H9 (cell line): ENCODE results near the gene MEIS2. TPM values are rescaled to one million over a fixed set of nuclear protein-coding genes. Genes with fewer than 3 reads are reported as not detected.

Experiments used
- DNase-seq: peaks from one replicate; pipeline ENCODE4 v3.0.0-alpha.2; 2017
- H2AFZ ChIP-seq: one replicate; pipeline ENCODE4 v1.6.1; 2013; ENCODE audit warnings: mild to moderate bottlenecking, low read length, control low read depth, moderate library complexity
- H2AK5ac ChIP-seq: 2 replicates; pipeline ENCODE4 v1.6.1; 2013; ENCODE audit warnings: low read length, control low read depth, mixed read lengths; ENCODE audit not compliant: insufficient read length
- H2BK120ac ChIP-seq: one replicate; pipeline ENCODE4 v1.6.1; 2013; ENCODE audit warnings: low read depth, mild to moderate bottlenecking, low read length, control low read depth, inconsistent platforms; ENCODE audit not compliant: poor library complexity, severe bottlenecking
- H2BK12ac ChIP-seq: 2 replicates; pipeline ENCODE4 v1.6.1; 2013; ENCODE audit warnings: low read length, control low read depth, mixed read lengths, low read depth; ENCODE audit not compliant: insufficient read length
- H2BK15ac ChIP-seq: 2 replicates; pipeline ENCODE4 v1.6.1; 2013; ENCODE audit warnings: low read depth, low read length, control low read depth
- H2BK20ac ChIP-seq: one replicate; pipeline ENCODE4 v1.6.1; 2013; ENCODE audit warnings: low read depth, mild to moderate bottlenecking, low read length, control low read depth, inconsistent platforms; ENCODE audit not compliant: poor library complexity, severe bottlenecking
- H2BK5ac ChIP-seq: 2 replicates; pipeline ENCODE4 v1.6.1; 2013; ENCODE audit warnings: low read length, control low read depth, mixed read lengths; ENCODE audit not compliant: insufficient read length
- H3K14ac ChIP-seq: 2 replicates; pipeline ENCODE4 v1.6.1; 2013; ENCODE audit warnings: low read length, control low read depth; ENCODE audit not compliant: insufficient read depth
- H3K18ac ChIP-seq: 2 replicates; pipeline ENCODE4 v1.6.1; 2013; ENCODE audit warnings: low read depth, mild to moderate bottlenecking, mixed read lengths, low read length, control low read depth; ENCODE audit not compliant: insufficient read length
- H3K23ac ChIP-seq: 2 replicates; pipeline ENCODE4 v1.6.1; 2013; ENCODE audit warnings: low read length, control low read depth, mixed read lengths, low read depth; ENCODE audit not compliant: insufficient read length
- H3K23me2 ChIP-seq: 2 replicates; pipeline ENCODE4 v1.6.1; 2013; ENCODE audit warnings: low read depth, mild to moderate bottlenecking, mixed read lengths, low read length, control low read depth; ENCODE audit not compliant: insufficient read length, poor library complexity, severe bottlenecking
- H3K27ac ChIP-seq: 2 replicates; pipeline ENCODE4 v1.5.1; 2013; ENCODE audit warnings: low read length, control low read depth, mixed read lengths, low read depth; ENCODE audit not compliant: insufficient read length
- H3K27me3 ChIP-seq: 2 replicates; pipeline ENCODE4 v1.6.1; 2013; ENCODE audit warnings: low read length, control low read depth, inconsistent platforms; ENCODE audit not compliant: insufficient read depth
- H3K4ac ChIP-seq: 2 replicates; pipeline ENCODE4 v1.6.1; 2013; ENCODE audit warnings: low read depth, mild to moderate bottlenecking, control low read depth, inconsistent platforms, low read length, moderate library complexity
- H3K4me1 ChIP-seq: 2 replicates; pipeline ENCODE4 v1.6.1; 2013; ENCODE audit warnings: low read length, control low read depth, inconsistent platforms; ENCODE audit not compliant: insufficient read depth
- H3K4me2 ChIP-seq: 2 replicates; pipeline ENCODE4 v1.6.1; 2013; ENCODE audit warnings: low read length, control low read depth, mixed read lengths; ENCODE audit not compliant: insufficient read length, insufficient read depth
- H3K56ac ChIP-seq: 2 replicates; pipeline ENCODE4 v1.6.1; 2013; ENCODE audit warnings: low read depth, mild to moderate bottlenecking, mixed read lengths, low read length, control low read depth; ENCODE audit not compliant: insufficient read length
- H3K79me1 ChIP-seq: 2 replicates; pipeline ENCODE4 v1.6.1; 2013; ENCODE audit warnings: low read depth, mild to moderate bottlenecking, moderate library complexity, low read length, control low read depth, inconsistent platforms; ENCODE audit not compliant: insufficient read depth, poor library complexity, severe bottlenecking
- H3K79me2 ChIP-seq: 2 replicates; pipeline ENCODE4 v1.6.1; 2013; ENCODE audit warnings: low read length, control low read depth, inconsistent platforms; ENCODE audit not compliant: insufficient read depth
- H3K9ac ChIP-seq: 2 replicates; pipeline ENCODE4 v1.6.1; 2013; ENCODE audit warnings: low read length, control low read depth, mixed read lengths; ENCODE audit not compliant: insufficient read length; ENCODE audit errors: extremely low read depth
- H3K9me3 ChIP-seq: one replicate; pipeline ENCODE4 v1.6.1; 2013; ENCODE audit warnings: low read depth, low read length, inconsistent platforms; ENCODE audit not compliant: control insufficient read depth
- H3T11ph ChIP-seq: one replicate; pipeline ENCODE4 v1.6.1; 2013; ENCODE audit warnings: mild to moderate bottlenecking, low read length, control low read depth, inconsistent platforms
- H4K20me1 ChIP-seq: one replicate; pipeline ENCODE4 v1.6.1; 2013; ENCODE audit not compliant: control insufficient read depth, insufficient read length, insufficient read depth
- H4K5ac ChIP-seq: 2 replicates; pipeline ENCODE4 v1.6.1; 2013; ENCODE audit warnings: low read depth, mild to moderate bottlenecking, mixed read lengths, low read length, control low read depth; ENCODE audit not compliant: insufficient read length
- H4K8ac ChIP-seq: replicated peaks from 2 replicates; pipeline ENCODE4 v1.6.1; 2013; ENCODE audit warnings: low read length, control low read depth, mixed read lengths, low read depth; ENCODE audit not compliant: insufficient read length
- H4K91ac ChIP-seq: 2 replicates; pipeline ENCODE4 v1.6.1; 2013; ENCODE audit warnings: low read depth, mild to moderate bottlenecking, moderate library complexity, mixed read lengths, low read length, control low read depth; ENCODE audit not compliant: insufficient read length
- H3K27ac Mint-ChIP-seq, 3 experiments: 2 replicates in 2 of 3; 3 replicates in 1 of 3; pipeline ENCODE4 v1.8.0; 2020 to 2021; ENCODE audit warnings: mixed read lengths in 3 of 3, mild to moderate bottlenecking in 1 of 3, moderate library complexity in 1 of 3
- H3K27me3 Mint-ChIP-seq: 2 replicates; pipeline ENCODE4 v1.8.0; 2021; ENCODE audit warnings: low read depth, mild to moderate bottlenecking, moderate library complexity, mixed read lengths
- H3K36me3 Mint-ChIP-seq, 3 experiments: 2 replicates in 2 of 3; 3 replicates in 1 of 3; pipeline ENCODE4 v1.8.0; 2020 to 2021; ENCODE audit warnings: low read depth in 3 of 3, mixed read lengths in 3 of 3; ENCODE audit not compliant: insufficient read depth in 1 of 3
- H3K4me1 Mint-ChIP-seq, 2 experiments: 2 replicates each; pipeline ENCODE4 v1.8.0; 2020; ENCODE audit warnings: mixed read lengths in 2 of 2
- H3K4me3 Mint-ChIP-seq, 2 experiments: 2 replicates in 1 of 2; 3 replicates in 1 of 2; pipeline ENCODE4 v1.8.0; 2020 to 2021; ENCODE audit warnings: mild to moderate bottlenecking in 2 of 2, mixed read lengths in 2 of 2, moderate library complexity in 1 of 2
- H3K9me3 Mint-ChIP-seq, 2 experiments: 2 replicates in 1 of 2; 3 replicates in 1 of 2; pipeline ENCODE4 v1.8.0; 2020; ENCODE audit warnings: mild to moderate bottlenecking in 2 of 2, mixed read lengths in 2 of 2, moderate library complexity in 1 of 2
- WGBS: extraction: QIAGEN DNeasy Blood & Tissue Kit; methylation state at CpG from one replicate; pipeline ENCODE4 v1.1.7; 2013; ENCODE audit warnings: missing lambda C conversion rate, low lambda C conversion rate, mixed read lengths; ENCODE audit not compliant: insufficient read length; ENCODE audit errors: extremely low coverage; 5-methylcytosine and 5-hydroxymethylcytosine counted together
- total RNA-seq: library from RNA; stranded (reverse); gene quantifications from 2 replicates; pipeline ENCODE4 v1.2.1, GENCODE V29; 2021
- TF ChIP-seq, protein P1 (sequence below): fragments of 200-600 bp; sonication (generic); conservative IDR thresholded peaks from 3 replicates; pipeline ENCODE4 v1.8.0; 2021; ENCODE audit warnings: antibody characterized with exemption, mild to moderate bottlenecking

Gene MEIS2
- total RNA-seq, 1 experiment from 2014 or later = 0.35 TPM

DNA sequence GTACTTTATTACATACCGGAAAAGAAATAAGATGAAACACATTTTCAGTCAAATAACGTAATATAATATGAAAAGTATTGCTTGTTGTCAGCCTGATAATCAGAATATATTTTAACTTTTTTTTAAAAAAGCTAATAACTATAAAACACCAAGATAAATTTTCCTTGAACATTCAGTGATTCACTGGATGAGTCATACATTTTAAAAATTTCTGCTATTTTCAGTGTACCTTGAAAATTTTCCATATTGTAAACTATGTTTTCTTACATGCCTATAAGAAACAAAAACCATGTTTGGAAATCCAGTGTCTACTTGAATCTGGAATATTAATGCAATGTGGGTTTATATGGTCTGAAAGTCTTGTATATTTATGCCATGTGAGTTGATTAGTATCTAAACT lies 36.3 kb upstream of the MEIS2 start:
- H2BK20ac ChIP-seq = no peak overlapping the region
- H3K79me2 ChIP-seq = no peaks in the 10 kb centered on the region
- TF ChIP-seq, protein P1, sequence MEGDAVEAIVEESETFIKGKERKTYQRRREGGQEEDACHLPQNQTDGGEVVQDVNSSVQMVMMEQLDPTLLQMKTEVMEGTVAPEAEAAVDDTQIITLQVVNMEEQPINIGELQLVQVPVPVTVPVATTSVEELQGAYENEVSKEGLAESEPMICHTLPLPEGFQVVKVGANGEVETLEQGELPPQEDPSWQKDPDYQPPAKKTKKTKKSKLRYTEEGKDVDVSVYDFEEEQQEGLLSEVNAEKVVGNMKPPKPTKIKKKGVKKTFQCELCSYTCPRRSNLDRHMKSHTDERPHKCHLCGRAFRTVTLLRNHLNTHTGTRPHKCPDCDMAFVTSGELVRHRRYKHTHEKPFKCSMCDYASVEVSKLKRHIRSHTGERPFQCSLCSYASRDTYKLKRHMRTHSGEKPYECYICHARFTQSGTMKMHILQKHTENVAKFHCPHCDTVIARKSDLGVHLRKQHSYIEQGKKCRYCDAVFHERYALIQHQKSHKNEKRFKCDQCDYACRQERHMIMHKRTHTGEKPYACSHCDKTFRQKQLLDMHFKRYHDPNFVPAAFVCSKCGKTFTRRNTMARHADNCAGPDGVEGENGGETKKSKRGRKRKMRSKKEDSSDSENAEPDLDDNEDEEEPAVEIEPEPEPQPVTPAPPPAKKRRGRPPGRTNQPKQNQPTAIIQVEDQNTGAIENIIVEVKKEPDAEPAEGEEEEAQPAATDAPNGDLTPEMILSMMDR = no peak
- no peak overlapping the region for H3T11ph ChIP-seq
- Mint-ChIP-seq H3K9me3 (no peaks in the 10 kb centered on the region), H3K4me3 (no peak overlapping the region), H3K27ac (no peak overlapping the region), H3K36me3 (no peaks in the 10 kb centered on the region), H3K4me1 (peaks cover 14 to 26% of the 10 kb centered on the region in 2 experiments), H3K27me3 (peaks cover 3% of the 10 kb centered on the region)
- no peaks in the 10 kb centered on the region for H3K27me3 ChIP-seq
- no CpG with 5 or more reads among the region's 2 CpGs for WGBS
- no peak overlapping the region for H2BK120ac ChIP-seq
- no peak overlapping the region for H2BK5ac ChIP-seq
- H4K5ac ChIP-seq = no peak overlapping the region
- no peak overlapping the region for H2AK5ac ChIP-seq
- H3K18ac ChIP-seq = no peak overlapping the region
- H3K23me2 ChIP-seq = no peaks in the 10 kb centered on the region
- H2AFZ ChIP-seq = no peak overlapping the region
- H4K8ac ChIP-seq = no peak overlapping the region
- H3K4me1 ChIP-seq = no peaks in the 10 kb centered on the region
- H4K91ac ChIP-seq = no peak overlapping the region
- no peak for DNase-seq
- no peaks in the 10 kb centered on the region for H4K20me1 ChIP-seq
- H3K4me2 ChIP-seq = no peak overlapping the region
- no peak overlapping the region for H3K56ac ChIP-seq
- no peak overlapping the region for H2BK12ac ChIP-seq
- no peak overlapping the region for H2BK15ac ChIP-seq
- no peak overlapping the region for H3K23ac ChIP-seq
- H3K79me1 ChIP-seq = no peaks in the 10 kb centered on the region
- no peak overlapping the region for H3K9ac ChIP-seq
- no peak overlapping the region for H3K4ac ChIP-seq
- no peaks in the 10 kb centered on the region for H3K9me3 ChIP-seq
- H3K27ac ChIP-seq = no peak overlapping the region
- H3K14ac ChIP-seq = no peak overlapping the region
